GM19397 (cell line): ENCODE data around the gene LCN12.

ENCODE experiments used
- ATAC-seq: cut with Tn5 transposase; IDR thresholded peaks from one replicate; pipeline ENCODE4 v1.9.1; 2021; ENCODE audit warnings: mild to moderate bottlenecking, moderate library complexity; ENCODE audit not compliant: unreplicated experiment

LCN12 gene

DNA sequence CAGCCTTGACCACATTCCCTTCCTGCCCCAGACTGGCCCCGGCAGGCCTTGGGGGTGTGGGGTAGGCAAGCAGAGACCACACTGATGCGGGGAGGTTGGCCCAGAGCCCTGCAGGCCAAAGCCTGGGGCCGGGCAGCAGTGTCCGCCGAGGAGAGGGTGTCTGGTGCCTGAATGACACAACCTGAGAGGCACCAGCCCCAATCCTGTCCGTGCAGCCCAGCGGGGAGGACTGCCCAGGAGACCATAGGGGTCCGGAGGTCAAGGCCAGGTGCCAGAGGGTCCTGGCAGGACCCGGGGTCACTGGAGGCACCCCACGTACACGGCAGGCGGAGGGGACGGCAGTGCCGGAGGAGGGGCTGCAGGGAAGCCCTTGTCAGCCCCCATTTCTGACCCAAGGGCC is 19.7 kb downstream of the LCN12 start:
- no peak for ATAC-seq

DNA sequence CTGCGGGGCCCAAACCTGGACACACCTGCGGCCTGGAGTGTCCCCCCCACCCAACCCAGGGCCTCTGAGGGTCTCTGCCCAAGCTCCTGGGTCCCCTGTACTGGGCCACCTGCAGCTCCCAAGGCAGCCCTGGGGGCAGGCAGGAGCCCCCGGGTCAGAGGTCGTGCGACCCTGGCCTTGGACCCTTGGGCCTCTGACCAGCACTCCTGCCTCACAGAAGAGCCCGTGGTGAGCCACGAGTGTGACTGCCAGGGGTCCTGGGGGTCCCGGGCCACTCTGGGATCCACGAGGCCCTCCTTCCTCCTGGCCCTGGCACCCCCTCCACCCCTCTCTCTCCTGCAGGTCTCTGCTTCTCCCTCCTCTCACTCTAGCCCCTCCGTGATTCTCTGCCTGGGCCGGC is 20.3 kb downstream of the LCN12 start:
- ATAC-seq: no peak

DNA sequence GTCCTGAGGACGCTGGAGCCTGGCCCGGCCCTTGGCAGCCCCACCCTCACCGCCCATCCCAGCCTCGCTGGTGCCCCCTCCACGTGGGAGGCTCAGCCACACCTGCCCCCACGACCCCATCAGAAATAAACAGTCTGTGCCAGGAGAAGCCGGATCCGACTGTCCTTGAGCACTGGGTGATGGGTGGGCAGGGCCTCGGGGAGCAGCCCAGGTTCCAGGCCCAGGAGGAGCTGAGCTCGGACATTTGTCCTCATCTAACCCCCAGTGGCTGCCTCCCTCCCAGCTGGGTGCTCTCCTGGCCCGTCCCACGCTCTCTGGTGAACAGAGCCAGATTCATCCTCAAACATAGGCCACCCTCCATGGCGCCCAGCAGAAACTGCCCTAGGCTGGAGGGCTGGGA is 20.7 kb downstream of the LCN12 start:
- ATAC-seq: no peak

DNA sequence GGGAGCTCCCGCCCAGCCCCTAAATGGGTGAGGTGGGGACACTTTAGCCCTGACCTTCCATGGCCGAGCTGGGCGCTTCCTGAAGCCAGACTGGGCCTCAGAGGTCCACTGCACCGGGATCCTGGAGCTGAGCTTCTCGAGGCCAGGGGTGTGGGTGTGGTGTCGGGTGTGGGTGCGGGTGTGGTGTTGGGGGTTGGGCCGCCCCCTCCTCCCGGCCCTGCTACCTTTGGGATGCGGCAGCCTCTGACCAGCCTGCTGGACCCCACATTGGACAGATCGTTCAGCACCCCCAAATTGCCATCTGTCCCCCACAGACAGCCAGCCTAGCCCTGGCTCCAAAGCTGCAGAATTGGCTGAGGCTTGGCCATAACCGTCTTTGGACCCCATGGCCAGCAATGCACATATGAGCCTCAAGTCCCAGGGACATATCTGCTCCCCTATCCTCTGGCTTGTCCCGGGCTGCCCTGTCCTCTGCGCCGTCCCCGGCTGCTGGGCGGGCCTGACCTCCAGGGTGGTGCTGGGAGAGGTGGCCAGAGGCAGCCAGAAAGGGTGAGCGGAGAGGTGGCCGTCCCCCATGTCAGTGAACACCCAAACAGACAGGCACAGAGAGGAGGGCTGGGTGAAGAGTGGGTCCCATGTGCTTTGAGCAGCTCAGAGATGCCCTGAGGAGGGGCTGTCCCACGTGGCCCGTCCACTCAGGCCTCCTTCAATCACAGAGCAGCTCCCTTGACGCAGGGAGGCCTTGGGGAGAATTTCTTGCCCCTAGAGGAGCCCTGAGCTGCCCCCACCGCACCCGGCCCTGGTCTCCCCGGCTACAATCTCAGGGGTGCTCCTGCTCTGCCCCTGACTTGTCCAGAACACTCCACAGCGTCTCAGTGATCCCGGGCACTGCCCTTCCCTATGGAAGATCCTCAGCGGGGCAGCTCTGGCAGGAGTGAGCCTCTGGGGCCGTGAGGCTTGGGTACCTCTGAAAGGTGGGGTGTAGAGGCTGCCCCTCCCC is 21.8 kb downstream of the LCN12 start:
- ATAC-seq: no peak

DNA sequence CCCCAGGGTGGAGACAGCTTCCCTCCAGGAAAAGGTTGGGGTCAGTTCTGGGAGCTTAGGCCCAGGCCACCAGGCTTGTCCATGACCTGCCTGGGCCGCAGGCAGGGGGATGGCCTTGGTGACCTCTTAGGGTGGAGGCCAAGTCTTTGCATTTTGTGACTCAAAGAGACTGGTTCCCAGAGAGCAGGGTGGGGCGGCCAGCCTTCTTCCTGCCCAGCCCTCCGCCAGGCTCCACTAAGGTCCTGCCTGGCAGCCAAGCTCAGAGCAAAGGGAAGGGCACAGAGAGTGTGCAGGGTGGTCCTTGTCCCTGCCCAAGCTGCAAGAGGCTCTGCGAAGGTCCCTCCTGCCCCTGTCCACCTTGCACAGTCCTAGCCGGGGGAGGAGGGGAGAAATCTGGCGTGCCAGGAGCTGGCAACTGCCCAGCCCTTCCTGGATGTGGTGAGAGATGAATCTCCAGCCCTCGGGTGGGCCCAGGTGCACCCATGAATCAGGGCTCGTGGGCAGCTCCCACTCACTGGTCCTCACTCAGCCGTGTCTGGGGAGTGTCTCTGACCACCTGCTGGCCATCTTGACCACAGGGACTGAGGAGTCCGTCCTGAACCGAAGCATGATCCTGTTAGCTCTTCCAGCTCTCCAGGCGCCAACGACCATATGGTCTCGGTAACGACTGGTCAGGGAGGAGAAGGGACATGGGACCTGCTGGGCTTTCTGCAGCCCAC is 22.9 kb downstream of the LCN12 start:
- no peak for ATAC-seq

DNA sequence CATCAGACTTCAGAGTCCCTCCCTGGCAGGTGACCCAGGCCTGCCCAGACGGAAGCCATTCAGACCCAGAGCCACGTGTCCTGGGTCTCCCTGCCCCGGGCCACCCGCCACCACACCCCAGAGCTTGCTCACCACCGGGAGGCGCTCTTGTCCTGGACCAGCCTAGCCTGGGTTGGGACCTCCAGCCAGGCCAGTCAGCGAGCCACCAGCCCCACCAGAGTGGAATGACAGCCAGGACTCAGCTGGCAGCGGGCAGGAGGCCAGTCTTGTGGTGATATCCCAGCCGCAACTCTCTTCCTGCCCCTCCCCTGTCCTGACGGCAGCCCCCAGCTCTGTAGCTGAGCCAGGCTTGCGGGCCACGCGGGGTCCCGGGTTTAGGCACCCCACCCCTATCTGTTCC is 23.6 kb downstream of the LCN12 start:
- no peak for ATAC-seq

DNA sequence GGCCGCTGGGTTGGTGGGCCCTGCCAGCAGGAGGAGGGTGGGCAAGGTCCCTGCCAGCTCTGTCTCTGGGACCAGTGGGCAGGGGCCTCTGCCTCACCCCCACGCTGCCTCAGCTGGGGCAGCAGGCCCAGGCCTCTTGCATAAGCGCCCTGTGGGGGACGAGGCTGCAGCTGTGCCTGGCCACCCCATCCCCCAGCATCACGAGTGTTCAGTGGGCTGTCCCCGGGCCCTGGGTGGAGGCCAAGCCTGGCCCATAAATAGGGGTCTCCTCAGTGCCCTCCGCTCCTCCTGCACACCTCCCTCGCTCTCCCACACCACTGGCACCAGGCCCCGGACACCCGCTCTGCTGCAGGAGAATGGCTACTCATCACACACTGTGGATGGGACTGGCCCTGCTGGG is 25.1 kb downstream of the LCN12 start, which contains the start of gene PTGDS:
TSS of gene PTGDS (plus strand) at position 282 of the 400 bp plus-strand sequence. CDS start at position 357, 75 bp downstream.
- no peak for ATAC-seq

DNA sequence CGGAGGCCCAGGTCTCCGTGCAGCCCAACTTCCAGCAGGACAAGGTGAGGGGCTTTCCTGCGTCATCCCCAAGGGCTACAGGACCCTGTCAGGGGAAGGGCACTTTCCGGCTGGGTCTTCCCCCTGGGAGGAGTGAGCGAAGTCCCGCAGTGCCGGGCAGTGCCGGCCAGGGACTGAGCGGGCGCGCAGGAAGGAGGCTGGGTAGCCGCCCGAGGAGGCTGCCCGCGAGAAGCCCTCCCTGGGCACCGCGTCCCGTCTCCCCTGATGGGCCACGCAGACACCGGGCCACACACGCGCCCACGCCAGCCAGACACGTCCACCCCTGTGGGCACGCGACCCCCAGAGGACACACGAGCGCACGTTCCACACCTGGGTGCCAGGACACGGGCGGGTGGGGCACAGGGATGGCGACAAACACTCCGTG is 25.6 kb downstream of the LCN12 start:
- no peak for ATAC-seq

DNA sequence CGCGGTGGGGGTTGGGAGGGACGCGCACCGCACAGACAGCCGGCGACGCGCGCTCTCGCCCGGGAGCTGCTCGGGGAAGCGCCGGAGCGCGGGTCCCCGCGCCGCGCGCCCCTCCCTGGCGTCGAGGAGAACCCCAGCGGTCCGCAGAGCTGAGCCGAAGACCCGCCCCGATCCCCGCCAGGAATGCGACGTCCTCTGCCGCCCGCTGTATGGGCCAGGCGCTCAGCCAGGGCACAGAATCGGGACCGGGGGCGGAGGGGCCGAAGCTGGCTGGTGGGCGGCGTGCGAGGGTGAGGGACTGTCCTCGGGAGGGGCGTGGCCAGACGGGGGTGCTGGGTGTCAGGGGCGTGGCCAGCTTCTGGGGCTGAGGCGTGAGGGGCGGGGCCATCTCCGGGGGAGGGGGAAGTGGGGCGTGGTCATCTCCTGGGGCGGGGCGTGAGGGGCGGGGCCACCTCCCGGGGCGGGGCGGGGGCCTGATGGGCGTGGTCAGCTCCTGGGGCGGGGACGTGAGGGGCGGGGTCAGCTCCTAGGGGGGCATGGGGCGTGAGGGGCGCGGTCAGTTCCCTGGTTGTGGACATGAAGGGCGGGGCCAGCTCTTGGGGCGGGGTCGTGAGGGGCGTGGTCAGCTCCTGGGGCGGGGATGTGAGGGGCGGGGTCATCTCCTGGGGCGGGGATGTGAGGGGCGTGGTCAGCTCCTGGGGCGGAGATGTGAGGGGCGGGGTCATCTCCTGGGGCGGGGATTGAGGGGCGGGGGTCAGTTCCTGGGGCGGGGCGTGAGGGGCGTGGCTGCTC is 26.2 kb downstream of the LCN12 start:
- ATAC-seq: no peak

DNA sequence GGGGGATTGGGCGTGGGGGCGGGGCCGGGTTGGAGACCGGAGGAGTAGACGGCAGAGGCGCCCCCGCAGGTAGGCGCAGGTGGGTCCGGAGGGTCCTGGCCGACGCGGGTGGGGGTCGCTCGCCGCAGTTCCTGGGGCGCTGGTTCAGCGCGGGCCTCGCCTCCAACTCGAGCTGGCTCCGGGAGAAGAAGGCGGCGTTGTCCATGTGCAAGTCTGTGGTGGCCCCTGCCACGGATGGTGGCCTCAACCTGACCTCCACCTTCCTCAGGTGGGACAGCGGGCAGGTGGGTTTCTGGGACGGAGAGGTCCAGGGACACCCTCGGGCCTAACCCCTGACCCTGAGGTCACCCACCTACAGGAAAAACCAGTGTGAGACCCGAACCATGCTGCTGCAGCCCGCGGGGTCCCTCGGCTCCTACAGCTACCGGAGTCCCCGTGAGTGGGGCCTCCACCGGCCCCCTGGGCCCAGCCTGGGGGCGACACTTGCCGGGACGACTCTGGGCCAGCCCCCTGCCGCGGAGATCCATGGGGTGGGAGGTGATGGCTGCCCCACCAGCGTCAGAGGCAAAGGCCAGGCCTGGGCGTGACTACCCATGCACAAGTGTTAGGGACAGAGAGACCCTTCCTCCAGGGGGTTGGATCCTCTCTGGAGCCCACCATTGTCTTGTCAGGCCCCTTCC is 26.9 kb downstream of the LCN12 start:
- no peak for ATAC-seq

DNA sequence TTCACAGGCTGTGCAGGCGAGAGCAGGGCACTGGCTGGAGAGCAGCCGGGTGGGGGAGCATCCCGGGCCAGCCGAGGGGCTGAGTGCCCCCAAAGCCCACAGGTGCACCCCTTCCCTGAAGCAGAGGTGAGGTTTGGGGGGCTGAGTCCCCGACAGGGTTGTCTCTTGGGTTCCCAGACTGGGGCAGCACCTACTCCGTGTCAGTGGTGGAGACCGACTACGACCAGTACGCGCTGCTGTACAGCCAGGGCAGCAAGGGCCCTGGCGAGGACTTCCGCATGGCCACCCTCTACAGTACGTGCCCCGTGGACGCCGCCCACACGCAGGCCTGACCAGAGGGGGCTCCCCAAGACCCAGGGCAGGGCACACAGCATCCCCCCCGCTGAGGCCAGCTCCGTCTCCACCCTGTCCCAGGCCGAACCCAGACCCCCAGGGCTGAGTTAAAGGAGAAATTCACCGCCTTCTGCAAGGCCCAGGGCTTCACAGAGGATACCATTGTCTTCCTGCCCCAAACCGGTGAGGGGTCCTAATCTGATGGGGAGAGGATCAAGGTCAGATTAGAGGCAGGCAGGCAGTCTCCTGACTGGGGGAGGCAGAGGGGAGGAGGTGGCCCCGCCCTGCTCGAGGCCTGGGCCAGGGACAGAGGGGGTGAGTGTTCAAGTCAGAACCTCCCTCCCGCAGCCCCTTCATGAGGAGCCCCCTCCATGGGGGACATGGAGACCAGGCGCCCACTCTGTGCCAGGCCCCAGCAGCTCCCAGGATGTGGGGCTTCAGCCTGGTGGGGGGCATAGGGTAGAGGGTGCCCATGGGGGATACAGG is 27.9 kb downstream of the LCN12 start:
- no peak for ATAC-seq

DNA sequence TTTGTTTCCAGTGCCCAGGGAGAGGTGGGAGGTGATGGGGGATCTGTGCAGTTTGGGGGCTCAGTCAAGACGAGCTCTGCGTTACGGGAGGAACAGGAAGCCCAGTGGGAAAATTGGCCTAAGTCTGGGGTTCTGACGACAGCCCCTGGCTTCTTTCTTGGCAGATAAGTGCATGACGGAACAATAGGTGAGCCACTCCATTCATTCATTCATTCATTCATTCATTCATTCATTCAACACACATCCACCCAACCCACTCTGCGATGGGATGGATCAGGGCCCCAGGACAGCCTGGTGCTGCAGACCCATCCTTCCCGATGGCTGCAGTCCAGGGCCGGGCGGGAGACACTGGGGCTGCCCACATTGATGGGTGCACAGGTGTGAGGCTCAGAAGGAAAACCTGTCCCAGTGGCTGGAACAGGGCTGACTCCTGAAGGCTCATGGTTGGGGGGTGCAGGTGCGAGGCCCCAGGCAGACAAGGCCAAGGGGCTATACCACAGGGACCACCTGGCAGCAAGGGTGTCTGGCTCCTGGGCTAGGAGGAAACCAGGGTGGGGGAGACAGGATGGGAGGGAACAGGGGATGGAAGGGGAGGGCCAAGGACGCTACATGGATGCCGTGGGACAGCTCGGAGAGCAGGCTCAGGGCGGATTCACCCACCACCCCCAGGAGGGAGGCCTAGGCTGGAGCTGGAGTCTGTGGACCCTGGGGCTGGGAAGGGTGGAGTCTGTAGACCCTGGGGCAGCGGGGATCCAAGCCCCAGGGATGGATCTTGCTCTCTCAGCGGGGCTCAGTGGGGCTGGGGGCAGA is 28.8 kb downstream of the LCN12 start:
- ATAC-seq: no peak

DNA sequence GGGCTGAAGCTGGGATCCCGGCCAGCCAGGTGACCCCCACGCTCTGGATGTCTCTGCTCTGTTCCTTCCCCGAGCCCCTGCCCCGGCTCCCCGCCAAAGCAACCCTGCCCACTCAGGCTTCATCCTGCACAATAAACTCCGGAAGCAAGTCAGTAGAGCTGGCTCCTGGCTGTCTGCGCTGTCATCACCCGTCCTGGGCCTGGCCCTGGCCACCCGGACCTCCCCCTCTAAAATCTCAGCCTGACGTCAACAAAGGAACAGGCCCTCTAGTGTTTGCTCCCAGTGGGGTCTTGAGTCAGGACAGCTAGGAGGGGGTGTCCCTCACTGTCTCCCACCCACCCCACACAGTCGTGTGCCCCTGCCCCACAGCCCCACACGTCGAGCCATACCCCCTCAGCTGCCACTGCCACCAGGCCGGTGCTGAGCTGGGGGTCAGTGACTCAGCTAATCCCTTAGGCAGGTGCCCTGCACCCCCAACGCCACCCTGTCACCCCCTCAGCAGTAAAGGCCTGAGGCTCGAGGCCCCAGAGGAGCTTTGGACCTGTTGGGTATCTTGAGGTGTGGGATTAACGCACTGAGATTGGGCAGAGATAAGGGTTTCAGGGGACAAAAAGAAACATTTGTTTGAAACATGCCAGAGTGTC is 29.6 kb downstream of the LCN12 start:
- ATAC-seq: no peak

DNA sequence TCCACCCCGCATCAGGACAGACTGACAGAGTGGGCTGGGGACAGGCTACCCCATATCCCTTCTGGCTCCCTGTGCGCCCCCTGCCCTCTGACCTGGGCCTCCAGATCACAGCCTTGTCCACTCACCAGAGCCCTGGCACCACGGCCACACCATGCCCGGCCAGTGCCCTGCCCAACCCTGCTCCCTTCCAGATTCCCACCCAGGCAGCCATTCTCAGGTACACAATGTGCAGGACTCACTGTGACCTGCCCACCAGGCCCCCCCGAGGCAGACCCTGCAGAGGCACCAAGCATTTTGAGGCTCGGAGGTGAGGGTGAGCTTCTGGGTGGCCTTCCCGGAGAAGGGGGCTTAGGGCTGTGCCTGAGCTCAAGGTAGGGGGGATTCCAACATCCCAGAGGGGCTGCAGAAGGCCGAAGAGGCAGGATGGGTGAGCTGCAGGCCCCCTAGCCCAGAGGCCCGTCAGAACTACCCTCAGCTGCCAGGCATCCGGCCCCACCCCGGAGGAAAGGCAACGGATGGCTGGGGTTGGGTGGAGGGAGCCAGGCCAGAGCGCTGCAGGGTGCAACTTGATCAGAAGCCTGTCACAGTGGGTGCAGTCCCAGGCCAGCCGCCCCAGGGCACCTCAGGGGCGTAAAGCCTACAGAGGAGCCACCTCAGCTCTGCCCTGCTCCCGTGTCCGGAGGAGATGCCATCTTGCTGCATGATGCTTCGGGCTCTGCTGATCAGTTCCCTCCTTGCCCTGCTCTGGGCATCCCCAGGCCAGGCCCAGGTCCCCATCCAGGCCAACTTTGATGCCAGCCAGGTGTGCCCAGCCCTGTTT is 30.4 kb downstream of the LCN12 start, which contains the start of gene LCNL1:
TSS of gene LCNL1 (plus strand) at position 762 of the 820 bp plus-strand sequence. CDS start 594 bp downstream, outside the sequence.
- ATAC-seq: no peak

DNA sequence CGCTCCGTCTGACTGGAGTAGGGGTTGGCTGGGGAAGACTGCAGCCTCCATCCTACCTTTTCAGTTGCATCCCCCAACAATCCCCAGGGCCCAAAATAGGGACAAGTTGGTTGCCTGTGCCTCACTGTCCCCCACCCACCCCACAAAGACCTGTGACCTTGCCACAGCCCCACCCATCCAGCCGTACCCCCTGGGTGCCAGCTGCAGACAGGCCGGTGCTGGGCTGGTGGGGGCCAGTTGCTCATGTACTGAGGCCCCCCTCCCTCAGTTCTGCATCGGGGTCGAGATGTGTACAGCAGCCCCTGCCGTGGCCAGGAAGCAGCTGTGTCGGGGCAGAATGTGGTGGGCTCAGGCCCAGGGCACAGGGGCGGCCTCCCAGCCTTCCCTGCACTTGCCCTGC is 31.1 kb downstream of the LCN12 start:
- ATAC-seq: no peak

DNA sequence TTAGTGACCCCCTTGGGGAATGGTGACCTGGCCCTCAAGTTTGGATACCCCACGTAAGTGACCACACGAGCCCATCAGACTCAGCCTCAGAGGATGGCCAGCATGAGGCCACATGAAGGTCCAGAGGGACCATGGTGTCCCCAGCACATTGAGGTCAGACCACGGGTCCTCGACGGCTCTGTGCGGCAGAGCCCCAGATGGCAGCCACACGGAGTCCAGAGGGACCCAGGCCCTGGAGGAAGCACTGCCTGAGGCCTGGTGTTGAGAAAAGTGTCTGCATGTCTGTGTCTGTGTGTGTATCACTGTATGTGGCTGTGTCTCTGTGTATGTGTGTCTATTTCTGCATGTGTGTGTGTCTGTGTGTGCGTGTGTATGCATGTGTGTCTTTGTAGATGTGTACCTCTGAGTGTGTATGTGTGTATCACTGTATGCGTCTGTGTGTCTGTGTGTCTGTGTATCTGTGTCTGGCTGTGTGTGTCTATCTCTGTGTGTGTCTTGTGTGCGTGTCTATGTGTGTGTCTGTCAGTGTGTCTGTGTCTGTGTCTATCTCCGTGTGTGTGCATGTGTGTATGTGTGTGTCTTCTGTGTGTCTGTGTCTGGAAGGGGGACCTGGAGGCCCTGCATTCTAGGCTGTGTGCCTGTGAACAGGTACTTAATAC is 31.7 kb downstream of the LCN12 start:
- no peak for ATAC-seq
